Kidney tubule cell (primary cell): ENCODE measurements around the gene PHACTR1.
A peak's percentile ranks its signal among the peaks of the same experiment; 100 is the strongest.
"Not testable (repeated sequence)": the region's sequence is repeated elsewhere in the genome, so short reads cannot be mapped to it uniquely, and the experiment has no call there.

Source experiments
- DNase-seq: peaks from one replicate; pipeline ENCODE4 v3.0.0-alpha.2; 2018; ENCODE audit warnings: low spot score

Gene PHACTR1

GRCh38 chr6:13315896-13316295, 599.3 kb downstream of the PHACTR1 start:
- DNase-seq, result no peak

DNA sequence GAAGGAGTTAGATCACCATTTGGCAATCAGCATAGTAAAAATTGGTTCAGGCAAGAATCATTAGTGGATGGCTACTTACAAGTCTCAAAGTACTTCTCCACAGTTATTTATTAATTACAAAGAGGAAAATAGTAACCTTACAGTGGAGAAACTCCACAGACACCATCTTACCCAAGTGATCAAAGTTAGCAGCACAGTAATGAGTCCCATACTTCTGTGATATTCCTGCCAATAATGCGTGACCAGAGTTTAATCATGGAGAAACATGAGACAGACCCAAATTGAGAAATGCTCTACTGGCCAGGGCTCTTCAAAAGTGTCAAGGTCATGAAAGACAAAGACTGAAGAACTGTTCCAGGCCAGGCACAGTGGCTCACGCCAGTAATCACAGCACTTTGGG, 602.3 kb downstream of the PHACTR1 start:
- peak; percentile 82 for DNase-seq

DNA sequence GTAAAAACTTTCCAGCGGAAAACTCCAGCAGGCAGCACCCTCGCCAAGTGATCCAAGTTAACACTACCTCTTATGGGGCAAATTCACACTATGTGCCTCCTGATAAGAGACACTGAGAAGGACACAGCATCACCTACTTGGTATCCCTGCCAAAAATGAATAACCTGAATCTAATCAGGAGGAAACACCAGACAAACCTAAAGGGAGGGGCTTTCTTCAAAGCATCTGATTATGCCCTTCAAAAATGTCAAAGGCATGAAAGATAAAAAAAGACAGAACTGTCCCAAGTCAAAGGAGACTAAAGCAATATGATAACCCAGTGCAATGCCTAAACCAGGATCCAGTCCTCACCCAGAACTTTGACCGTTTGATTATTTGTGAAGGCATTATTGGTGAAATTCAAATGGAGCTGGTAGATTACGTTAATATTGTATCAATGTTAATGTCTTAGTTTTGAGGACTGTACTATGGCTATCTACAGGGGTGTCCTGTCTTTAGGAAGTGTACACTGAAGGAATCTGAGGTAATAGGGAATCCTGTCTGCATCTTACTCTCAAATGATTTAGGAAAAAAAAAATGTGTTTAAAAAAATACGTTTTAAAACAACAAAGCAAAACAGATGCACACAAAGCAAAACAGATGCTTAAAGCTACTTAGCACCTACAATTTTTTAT, 603.5 kb downstream of the PHACTR1 start:
- no peak for DNase-seq

- DNase-seq, result not testable (repeated sequence)
These were observed 609.5 kb downstream of the PHACTR1 start for GRCh38 chr6:13326031-13326586.

DNA sequence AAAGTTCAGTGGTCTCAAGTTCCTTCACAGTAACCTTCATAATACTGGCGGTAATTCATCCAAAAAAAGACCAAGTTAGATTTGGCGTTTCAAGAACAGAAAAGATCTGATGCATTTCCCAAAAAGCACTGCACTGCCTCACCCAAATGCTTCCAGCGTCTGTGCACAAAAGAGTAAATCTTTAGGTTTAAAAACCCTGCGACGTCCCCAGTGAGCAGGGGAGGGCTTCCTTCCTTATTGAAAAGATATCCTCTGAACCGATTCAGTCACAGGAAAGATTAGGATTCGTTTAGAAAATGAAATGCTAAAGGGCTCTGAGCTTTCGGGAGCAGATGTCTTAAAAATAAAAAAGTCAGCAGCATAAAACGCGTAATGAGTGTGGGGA, 611.1 kb downstream of the PHACTR1 start:
- no peak for DNase-seq

GRCh38 chr6:13328076-13328874, 611.7 kb downstream of the PHACTR1 start, which contains the start of gene TBC1D7:
Gene TBC1D7, minus strand, starts transcription at chr6:13328537. Its CDS starts 1,639 bp downstream, at chr6:13326898.
- peak; percentile 95 for DNase-seq

DNA sequence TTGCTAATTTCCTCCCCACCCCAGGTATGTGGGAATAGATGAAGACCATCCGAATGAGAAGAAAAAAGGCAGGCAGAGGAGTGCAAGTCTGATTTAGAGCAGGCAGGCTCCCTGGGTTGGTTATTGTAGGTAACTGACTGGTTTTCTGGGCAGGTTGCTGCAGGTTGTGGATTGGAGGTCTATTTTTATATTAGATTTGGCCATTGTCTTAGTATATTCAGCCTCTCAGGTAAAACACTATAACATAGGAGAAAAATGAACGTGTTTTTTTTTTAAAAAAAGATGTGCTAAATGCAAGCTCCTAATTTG, 612.3 kb downstream of the PHACTR1 start:
- no peak for DNase-seq

- DNase-seq, result peak; percentile 50
These were observed 615.2 kb downstream of the PHACTR1 start for GRCh38 chr6:13331516-13332348.

GRCh38 chr6:13332349-13332706, 615.8 kb downstream of the PHACTR1 start:
- DNase-seq, result no peak

GRCh38 chr6:13334953-13335352, 618.4 kb downstream of the PHACTR1 start:
- DNase-seq, result no peak

- peak; percentile 71 for DNase-seq
These were observed 620.0 kb downstream of the PHACTR1 start for GRCh38 chr6:13336553-13336952.

- DNase-seq, result no peak
These were observed 621.5 kb downstream of the PHACTR1 start for GRCh38 chr6:13338038-13338437.
